NCI-H446 treated with DMSO at 0.1 percent for 48 hours (cell line): ENCODE measurements around the gene OCEL1.

Experiments used
- DNase-seq: peaks from one replicate; lab custom pipeline; 2025; lab: John Stamatoyannopoulos, UW

The OCEL1 gene

DNA sequence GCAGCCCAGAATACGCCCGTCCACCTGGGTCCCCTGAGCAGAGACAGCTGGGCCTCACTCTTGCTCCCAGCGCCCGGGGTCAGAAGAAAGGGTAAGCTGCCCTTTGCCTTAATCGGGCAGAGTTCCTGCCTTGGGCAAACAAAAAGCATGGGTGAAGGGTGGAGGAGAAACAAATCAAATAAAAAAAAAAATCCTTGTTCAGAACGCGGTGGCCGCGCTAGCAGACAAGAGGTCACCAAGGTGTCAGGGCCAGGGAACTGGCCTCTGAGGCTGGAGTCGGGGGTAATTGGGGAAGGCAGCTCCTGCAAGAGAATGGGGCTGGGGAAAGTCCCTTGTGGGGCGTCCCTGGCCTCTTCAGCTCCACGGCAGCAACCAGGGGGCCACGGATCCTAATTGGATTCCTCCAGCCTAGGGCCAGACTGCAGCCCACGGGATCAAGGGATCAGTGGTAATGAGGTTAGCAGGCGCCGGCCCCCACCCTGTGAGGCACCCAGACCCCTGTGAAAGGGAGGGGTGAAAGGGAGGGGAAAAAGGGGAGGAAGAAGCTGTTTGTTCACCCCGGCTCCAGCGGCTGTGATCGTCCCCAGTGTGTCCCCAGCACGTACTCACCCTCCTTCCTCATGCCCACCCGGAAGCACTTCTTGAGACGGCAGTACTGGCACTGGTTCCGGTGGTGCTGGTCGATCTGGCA, 14.2 kb downstream of the OCEL1 start:
- DNase-seq: no peak

DNA sequence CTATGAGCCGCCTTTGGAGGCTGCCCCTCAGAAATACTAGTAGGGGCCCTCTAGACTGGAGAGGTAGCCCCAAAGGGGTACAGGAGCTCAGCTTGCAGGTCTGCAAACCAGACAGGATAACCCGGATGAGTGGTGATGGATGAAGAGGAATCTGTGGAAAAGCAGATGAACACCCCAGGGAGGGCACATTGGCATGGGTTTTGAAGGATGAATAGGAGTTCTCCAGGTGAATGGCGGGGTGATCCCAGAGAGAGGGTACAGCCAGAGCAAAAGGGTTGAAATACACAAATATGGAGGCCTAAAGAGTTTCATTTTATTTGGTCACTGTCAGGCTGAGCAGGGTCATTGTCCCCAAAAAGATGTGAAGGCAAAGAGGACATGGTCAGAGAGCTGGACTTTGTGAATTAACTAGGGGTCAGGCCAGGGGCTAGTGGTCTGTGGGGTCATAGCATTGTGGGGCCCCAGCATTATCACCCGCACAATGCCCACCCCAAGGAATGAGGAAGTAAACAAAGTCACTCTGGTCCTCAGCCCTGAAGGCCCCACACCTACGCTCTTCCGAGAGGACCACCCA, 14.9 kb downstream of the OCEL1 start:
- DNase-seq: no peak

DNA sequence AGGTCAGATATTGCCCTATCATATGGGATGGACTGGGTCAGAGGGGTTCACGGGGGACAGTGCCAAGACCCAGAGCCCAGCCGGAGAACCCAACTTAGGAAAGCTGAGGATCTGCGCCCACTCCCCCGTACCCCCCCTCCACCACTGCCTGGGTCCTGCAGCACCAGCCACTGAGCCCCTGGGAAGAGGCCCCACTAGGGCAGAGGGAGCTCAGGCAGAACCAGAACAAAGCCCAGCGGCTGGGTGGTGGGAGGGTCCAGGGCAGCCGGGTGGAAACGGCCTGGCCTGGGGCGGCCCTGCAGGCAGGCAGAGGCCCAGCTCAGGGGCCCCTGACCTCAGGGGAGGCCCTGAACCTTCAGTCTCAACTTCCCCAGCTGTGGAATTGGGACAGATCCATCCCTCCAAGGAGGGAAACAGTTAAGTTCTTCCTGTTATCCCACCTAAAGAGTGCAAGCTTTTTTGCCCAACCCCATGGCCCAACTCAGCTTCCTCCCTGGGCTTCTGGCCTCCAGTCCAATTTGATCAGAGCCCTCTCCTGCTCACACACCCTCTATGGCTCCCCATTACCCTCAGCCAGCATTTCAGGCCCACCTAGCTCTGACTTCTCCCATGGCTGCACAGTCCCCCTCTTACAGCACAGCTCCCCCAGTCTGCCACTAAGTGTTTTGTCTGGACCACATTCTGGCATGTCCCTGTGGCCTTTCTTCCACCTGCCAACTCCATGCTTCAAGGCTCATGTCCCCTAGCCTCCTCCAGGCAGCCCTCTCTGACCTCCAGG, 16.6 kb downstream of the OCEL1 start:
- DNase-seq: no peak

DNA sequence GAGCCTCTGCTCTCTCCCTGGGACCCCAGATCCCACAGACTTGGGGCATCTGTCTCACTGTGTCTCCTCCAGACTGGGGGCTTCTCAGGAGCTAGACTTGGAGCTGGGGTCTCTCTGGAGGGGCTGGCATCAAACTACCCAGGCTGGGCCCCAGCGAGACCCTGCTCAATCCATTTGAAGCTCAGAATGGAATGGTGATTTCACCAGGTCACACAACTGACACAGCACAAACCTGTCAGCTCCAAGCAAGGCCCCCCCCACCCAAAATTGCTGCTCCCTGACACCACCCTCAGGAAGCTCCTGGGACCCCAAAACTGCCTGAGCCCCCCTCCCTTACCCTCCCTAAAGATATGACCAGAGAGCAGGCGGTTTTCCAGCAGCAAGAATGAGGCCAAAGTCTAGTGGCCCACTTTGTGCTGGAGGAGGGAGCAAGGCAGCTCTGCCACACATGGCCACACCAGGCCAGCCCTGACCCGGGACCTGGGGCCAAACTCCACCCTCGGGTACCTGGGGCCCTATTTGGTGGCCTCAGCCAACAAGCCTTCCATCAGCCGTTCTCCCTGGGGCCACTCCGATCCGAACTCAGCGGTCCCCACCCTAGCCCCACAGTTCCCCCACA, 17.3 kb downstream of the OCEL1 start:
- no peak for DNase-seq

DNA sequence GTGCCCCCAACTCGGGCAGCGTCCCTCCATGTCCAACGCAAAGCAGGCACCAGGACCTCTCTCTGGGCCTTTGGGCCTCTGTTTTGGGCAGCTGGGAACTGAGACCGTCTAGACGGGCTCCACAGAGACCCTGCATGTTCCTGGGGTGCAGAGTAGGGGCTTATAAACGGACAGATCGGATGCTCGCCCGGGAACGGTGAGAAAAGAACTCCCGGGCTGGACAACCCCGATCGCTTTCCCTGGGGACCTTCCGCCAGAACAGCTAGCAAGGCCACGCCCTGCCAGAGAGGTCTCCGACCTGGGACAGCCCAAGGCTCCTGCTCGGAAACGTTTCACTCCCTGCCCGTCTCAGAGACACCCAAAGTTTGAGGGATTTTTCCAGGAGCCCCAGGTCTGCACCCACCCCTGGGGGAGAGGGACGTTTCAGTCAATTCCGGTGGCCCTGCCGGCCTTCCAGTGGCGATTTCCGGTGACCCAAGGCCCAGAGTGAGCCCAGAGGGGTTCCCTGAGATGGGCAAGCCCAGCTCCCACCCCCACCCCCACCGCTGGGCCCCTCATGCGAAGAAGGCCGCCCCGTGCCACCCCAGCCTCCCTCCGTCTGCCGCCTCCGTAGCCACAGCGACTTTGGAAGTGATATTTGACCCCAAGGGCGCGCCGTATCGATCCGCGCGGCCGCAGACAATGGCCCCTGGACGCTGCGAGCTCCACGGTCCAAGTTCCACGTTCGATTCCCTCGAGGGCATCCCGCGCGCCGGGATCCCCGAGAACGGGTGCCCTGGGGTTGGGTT, 18.0 kb downstream of the OCEL1 start:
- no peak for DNase-seq

DNA sequence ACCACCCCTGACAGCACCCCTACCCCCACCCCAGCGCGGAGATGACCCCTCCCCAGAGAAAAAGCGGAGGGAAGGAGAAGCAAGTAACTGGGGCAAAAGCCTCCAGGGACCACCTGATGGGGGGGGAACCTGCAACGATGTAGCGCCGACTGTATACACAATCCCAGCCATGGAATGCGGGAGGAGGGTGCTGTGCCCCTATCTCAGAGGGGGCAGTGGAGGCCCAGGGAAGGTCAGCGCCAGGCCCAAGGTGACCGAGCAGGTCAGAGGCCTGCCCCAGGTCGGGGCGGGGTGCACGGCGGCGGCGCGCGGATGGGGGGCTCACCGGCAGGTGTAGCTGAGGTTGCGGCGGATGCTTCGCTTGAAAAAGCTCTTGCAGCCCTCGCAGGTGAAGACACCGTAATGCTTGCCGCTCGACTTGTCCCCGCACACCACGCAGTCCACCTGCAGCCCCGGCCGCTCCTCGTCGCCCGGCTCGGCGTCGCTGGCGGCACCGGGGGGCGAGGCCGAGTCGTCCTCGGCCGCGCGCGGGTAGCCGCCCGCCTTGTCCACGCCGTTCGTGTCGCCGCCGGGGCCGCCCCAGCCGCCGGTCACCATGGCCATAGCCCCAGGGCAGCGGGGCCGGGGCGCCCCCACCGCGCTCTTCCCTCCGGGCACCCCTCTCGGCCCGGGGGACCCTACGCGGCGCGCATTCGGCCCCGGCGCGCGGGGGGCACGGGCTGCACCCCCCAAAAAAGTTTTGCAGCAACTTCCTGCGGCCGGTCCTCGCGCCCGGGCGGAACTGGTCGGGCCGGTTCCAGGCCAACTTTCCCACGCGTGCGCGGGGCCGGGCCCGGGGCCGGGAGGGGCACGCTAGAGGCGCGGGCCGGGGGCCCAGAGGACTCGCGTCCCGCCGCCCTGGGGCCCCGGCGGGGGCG, 18.9 kb downstream of the OCEL1 start:
- DNase-seq: no peak

DNA sequence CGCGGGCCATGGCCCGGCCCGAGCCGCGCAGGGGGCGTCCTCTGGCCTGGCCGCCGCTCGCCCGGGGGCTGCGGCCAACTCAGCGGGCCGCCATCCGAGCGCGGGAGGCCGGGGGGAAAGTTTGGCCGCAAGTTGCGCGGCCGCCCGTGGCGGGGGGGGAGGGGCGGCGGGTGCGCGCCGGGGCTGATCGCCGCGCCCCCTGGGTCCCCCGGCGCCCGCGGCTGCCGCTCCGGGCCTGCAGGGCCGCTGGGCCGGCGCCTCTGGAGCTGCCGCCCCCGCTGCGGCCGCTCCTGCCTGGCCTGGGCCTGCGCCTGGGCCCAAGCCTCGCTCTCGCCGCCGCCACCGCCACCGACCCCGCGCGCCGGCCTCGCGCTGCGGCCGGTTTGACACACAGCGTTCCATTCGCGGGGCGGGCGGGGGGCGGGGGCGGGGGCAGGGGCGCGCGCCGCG, 19.5 kb downstream of the OCEL1 start, which contains the start of gene NR2F6:
NR2F6 (minus strand) TSS at position 385 of the 450 bp plus-strand sequence. CDS start 699 bp downstream, outside the sequence.
- DNase-seq: no peak

DNA sequence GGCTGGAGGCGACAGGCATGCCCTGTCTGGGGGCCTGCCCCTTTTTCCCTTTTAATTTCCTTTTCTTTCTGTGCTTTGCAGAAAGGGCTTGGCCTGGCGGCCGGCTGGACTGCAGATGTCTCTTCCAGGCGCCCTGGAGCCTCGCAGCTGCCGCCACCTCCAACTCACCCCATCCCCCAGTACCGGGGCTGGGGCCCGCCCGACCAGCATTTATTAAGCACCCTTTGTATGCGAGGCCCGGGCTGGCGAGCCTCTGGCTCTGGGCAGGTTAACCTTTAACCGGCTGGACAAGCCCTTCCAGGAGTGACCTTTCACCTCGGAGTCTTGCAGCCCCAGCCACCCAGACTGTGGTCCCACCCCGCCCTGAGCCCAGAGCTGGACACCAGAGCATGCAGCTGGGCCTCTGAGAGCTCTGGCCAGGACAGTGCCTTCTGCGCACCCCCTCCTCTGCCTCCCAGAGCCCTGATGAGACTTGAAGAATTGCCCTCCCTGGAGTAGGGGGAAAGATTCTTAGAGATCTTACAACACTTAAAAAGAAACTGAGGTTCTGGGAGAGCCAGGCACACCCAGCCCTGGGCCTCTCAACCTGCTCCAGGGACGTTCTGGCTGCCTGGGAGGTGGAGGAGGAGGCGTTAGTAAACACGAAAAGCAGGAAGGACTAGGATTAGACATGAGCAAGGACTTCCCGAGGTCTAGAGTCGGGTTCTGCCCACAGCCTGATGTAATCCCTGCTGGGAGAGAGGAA, 20.8 kb downstream of the OCEL1 start:
- DNase-seq: no peak

DNA sequence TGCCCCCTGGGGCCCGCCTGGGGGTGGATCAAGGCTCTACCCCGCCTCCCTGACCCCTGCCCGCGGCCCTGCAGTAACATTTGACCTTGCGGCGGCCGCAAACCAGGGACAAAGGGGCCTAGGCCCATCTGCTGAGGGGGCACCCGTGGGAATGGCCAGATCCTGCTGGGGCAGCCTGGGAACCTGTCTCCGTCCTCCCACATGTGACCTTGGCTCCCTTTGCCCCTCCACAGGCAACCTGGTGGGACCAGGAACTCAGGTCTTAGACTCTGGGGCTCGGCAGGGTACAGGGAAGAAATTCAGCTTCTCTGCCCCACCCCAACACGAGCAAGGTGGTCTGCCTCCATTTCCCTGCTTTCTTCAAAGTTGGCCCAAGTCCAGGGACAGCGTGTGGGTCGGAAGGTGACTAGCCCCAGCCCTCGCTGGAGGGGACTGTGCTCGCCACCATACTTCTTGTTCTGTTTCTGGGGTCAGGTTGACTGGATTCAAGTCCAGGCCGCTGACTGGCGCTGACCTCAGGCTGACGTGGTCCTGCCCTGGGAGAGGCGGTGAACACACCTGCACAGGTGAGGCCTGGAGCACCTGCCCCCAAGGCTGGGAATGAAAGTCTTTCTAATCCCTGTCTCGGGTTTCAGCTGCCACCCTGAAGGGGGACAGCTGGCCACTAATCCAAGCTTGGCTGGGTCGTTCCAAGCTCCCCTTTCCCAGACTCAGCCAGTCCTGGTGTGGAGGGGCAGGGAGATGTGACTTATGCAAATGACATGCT, 22.2 kb downstream of the OCEL1 start:
- DNase-seq: no peak

DNA sequence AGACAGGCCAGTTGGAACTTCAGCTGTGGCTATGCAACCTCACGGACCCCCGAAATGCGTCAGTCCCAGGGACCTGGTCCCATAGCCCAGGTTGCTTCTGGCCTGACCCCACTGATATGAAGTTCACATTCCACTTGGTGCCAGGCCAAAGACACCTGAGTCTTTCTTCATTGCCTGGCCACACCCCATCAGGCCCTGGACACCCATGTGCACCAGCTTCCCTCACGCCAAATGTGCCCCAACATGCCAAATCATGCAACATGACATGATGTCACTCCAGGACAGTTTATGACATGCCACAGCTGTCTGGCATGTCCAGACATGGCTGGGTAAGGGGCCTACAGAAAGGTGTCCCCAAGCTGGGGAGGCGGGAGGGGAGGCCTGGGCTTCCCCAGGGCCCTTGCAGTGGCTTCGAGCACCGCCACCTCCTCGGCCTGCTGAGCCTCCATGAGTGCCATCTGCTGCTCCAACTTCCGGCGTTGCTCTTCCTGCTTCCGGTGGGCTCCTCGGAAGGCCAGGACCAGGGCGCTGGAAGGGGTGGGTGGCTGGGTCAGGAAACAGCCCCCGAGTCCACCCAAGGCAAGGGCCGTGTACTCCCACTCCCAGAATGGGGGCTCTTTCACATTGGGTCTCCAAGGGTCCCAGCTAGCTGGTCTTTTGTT, 24.0 kb downstream of the OCEL1 start:
- DNase-seq: no peak

DNA sequence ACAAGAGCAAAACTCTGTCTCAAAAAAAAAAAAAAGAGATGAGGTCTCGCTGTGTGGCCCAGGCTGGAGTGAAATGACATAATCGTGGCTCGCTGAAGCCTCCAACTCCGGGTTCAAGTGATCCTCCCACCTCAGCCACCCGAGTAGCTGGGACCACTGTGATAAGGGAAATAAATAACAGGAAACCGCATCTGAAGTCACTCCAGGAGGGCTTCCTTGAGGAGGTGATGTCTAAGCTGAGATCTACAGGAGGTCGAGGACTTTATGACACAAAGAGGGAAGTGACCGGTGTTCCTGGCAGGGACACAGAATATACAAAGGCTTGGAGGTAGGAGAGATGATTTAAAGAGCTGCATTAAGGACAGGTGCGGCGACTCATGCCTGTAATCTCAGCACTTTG, 28.6 kb downstream of the OCEL1 start:
- no peak for DNase-seq

DNA sequence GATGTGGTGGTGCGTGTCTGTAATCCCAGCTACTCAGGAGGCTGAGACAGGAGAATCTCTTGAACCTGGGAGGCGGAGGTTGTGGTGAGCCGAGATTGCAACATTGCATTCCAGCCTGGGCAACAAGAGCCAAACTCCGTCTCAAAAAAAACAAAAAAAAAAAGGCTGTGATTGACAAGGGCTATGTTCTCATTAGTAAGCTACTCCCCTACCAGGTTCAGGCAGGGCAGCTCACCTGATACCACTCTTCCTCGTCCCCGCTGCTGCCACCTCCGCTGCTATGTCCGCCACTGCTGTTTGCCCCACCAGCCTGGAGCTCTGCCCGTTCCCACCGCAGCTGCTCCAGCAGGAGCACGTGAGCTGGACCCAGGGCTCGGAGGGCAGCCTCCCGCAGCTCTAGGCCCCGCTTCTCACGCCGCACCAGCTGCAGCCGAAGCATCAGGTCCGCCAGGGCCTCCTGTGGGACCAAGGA, 29.2 kb downstream of the OCEL1 start:
- DNase-seq: no peak

DNA sequence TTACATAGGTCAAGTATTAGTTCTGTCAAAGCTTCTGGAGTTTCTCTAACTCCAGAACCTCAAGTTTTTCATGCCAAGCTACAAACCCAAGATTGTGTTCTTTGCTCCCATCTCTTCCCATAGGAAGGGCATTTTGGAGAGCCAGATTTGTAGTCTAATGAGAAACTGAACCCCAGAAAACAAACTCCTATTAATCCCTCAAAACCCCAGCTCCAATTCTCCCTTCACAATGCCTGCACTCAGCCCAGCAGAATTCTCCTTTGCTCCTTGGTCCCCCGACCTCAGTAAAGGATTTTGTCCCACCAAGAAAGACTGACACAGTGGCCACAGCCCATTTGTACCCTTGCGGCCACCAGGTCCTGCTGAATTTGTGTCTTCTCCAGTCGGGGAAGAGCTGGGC, 30.1 kb downstream of the OCEL1 start:
- no peak for DNase-seq

DNA sequence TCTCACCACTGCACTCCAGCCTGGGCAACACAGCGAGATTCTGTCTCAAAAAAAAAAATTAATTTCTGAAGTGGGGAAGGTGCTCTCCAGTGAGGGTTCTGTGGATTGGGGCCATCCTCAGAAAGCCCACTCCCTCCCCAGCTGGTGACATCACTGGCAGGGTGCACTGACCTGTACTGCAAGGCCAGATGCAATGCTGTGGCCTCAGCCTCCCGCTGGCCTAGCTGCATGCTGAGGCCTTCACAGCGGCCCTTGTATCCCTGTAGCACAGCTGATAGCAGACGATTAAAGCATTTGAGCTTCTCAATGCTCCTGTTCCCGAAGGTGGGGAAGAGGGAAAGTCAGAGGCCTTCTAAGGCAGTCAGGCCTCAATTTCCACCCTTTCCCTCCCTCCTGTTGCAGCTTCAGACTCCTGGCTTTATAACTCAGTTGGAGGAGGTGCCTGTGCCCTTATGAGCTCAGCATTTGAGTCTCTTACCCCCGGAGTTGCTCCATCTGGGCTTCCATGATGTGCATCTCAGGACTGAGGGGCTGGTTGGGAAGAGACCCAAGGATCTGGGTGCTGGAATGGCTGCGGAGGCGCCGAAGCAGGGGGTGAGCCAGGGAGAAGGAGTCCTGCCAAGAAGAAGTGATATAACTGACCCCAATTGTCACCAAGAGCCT, 33.2 kb downstream of the OCEL1 start:
- DNase-seq: no peak

DNA sequence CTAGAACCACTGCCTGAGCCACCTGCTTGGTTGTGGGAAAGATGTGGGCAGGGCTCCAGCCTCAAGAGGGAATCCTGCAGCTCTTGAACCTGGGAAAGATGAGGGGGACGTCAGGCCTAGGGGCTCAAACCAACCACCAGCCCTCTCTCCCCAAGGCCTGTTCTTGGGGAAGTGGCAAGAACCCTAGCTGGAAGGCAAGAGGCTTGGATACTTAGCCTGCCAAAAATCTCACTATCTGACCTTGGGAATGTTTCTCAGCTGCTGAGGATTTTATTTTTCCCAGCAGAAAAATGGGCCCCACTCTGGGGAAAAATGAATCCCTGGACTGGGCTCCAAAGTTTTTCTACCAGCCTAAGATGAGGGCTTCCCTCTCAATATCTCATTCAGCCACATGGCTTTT, 33.9 kb downstream of the OCEL1 start:
- no peak for DNase-seq

DNA sequence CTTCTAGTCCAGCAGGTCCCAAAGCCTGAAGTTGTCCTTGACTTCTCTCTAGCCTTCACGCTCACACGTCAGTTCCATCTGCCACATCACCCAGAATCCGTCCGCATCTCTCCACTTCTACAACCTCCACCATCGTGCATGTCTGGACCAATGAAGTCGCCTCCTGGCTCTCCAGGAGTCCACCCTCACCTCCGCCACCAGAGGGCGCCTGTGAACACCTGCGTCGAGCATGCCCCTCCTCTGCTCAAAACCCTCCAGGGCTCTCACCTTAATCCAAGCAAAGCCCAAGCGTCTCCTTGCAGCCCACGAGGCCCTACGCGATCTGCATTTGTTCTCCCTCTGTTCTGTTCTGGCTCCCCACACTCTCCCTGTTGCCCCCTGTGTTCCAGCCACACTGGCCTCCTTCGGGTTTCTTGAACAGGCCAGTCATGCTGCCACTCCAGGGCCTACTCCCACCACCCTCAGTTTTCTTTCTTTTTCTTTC, 34.9 kb downstream of the OCEL1 start:
- DNase-seq: peak; percentile 67

DNA sequence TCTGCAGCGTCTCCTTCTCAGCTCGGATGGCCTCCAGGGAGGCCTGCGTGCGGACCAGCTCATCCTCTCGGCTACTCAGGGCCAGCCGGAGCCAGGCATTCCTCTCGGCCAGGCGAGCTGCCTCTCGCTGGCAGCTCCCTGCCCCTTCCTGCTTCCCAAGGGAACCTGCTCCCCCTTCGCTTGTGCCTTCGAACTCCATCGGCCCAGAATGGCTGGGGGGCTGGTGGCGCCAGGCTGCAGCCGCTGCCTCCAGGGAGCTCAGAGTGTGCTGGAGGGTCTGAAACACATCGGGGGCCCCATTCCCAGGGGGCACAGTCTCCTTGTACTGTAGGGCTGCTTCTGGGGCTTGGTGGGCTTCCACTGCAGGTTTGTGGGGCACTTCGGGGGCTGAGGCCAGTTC, 36.5 kb downstream of the OCEL1 start:
- DNase-seq: no peak
